ENCODE measurements around the gene SLC22A15. TPM values are rescaled to one million over a fixed set of nuclear protein-coding genes. Genes with fewer than 3 reads are reported as not detected.

SLC22A15 gene
- total RNA-seq, 6 experiments from 2014 or later: 3.2 to 5.9 (median 4.1) TPM

Other genes with a start within 250 kb of the SLC22A15 start
- gene CASQ2, start 207.8 kb upstream of the SLC22A15 start, total RNA-seq (2021; fragmentation: NEBNext Ultra II Directional; extraction: Animal tissue kit (Norgen Biotek cat#: 25700)): not detected
- not detected for gene NHLH2, start 135.4 kb upstream of the SLC22A15 start, total RNA-seq (2021; fragmentation: NEBNext Ultra II Directional; extraction: Animal tissue kit (Norgen Biotek cat#: 25700))
- under 1 TPM in 3 of 6 experiments, not detected in 3; 0.07 to 0.08 (median 0.07) TPM for gene MAB21L3, start 134.9 kb downstream of the SLC22A15 start, total RNA-seq (2021; fragmentation: NEBNext Ultra II Directional; extraction: Animal tissue kit (Norgen Biotek cat#: 25700))